Thoracic aorta (tissue), 2 donors: ENCODE measurements around the gene MESP1. TPM values are rescaled to one million over a fixed set of nuclear protein-coding genes. Genes with fewer than 3 reads are reported as not detected.

Experiments
- ATAC-seq: fragments of 150-250 bp; one replicate; pipeline ENCODE4 v1.8.0; 2017; ENCODE audit warnings: low read depth; ENCODE audit not compliant: insufficient number of reproducible peaks, low FRiP score
- DNase-seq: peaks from one replicate; pipeline ENCODE4 v3.0.0-alpha.2; 2020; ENCODE audit warnings: low spot score
- H3K27ac ChIP-seq, 2 donors: fragments of 200-600 bp; sonication (generic); 1 replicate in 1 of 2; 2 replicates in 1 of 2; pipeline ENCODE4 v1.5.1; 2016; ENCODE audit warnings: mild to moderate bottlenecking in 2 of 2, moderate library complexity in 2 of 2
- H3K27me3 ChIP-seq: fragments of 200-600 bp; sonication (generic); replicated peaks from 2 replicates; pipeline ENCODE4 v1.6.0; 2016; ENCODE audit warnings: mild to moderate bottlenecking; ENCODE audit not compliant: insufficient read depth
- H3K36me3 ChIP-seq: fragments of 200-600 bp; sonication (generic); one replicate; pipeline ENCODE4 v1.5.1; 2016
- H3K4me1 ChIP-seq, 2 donors: fragments of 200-600 bp; sonication (generic); 1 replicate in 1 of 2; 2 replicates in 1 of 2; pipeline versions ENCODE4 v1.5.1 to v1.6.0; 2016; ENCODE audit warnings: low read depth in 2 of 2, mild to moderate bottlenecking in 1 of 2; ENCODE audit not compliant: control insufficient read depth in 1 of 2
- H3K4me3 ChIP-seq: fragments of 200-600 bp; sonication (generic); 2 replicates; pipeline ENCODE4 v1.5.1; 2016; ENCODE audit warnings: mild to moderate bottlenecking
- H3K9me3 ChIP-seq: fragments of 200-600 bp; sonication (generic); 2 replicates; pipeline ENCODE4 v1.5.1; 2016
- CTCF ChIP-seq: fragments of 200-600 bp; sonication (generic); IDR thresholded peaks from one replicate; pipeline ENCODE4 v1.5.1; 2019; ENCODE audit warnings: antibody characterized with exemption
- total RNA-seq, 2 donors: library from RNA; depleted of rRNA; stranded (reverse); fragments of >200 nt; gene quantifications; one replicate each; pipeline versions ENCODE4 v1.1.0 to v1.2.3, GENCODE V29; 2016

MESP1 gene
- total RNA-seq, 2 donors from 2014 or later = 0.95 TPM; not detected in 1

DNA sequence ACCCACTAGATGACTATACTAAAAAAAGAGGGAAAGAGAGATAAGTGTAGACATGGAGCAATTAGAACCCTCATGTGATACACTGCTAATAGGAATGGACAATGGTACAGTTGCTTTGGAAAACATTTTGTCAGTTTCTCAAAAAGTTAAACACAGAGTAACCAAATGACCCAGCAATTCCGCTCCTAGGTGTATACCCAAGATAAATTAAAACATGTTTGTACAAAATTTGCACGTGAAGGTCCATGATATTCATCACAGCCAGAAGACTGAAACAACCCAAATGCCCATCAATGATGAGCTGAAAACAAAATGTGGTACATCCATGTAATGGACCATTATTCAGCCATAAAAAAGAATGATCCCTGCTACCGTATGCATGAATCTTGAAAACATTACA lies 36.9 kb upstream of the MESP1 start:
- Histone ChIP-seq H3K27me3 (no peaks in the 10 kb centered on the region), H3K27ac (no peak overlapping the region), H3K4me3 (no peak overlapping the region), H3K4me1 (no peaks in the 10 kb centered on the region), H3K36me3 (no peaks in the 10 kb centered on the region), H3K9me3 (peaks cover 7% of the 10 kb centered on the region)
- no peak for TF ChIP-seq CTCF
- no peak for DNase-seq
- ATAC-seq = no peak

GRCh38 chr15:89785774-89786140 lies 34.7 kb upstream of the MESP1 start:
- Histone ChIP-seq H3K27me3 (no peaks in the 10 kb centered on the region), H3K9me3 (peaks cover 7% of the 10 kb centered on the region), H3K4me1 (no peaks in the 10 kb centered on the region), H3K4me3 (no peak overlapping the region), H3K27ac (no peak overlapping the region), H3K36me3 (no peaks in the 10 kb centered on the region)
- no peak for ATAC-seq
- TF ChIP-seq CTCF = no peak
- DNase-seq = no peak

GRCh38 chr15:89785064-89785773 lies 34.2 kb upstream of the MESP1 start:
- Histone ChIP-seq H3K36me3 (no peaks in the 10 kb centered on the region), H3K27ac (no peak overlapping the region), H3K4me3 (no peak overlapping the region), H3K9me3 (peaks cover 7% of the 10 kb centered on the region), H3K4me1 (no peaks in the 10 kb centered on the region), H3K27me3 (no peaks in the 10 kb centered on the region)
- TF ChIP-seq CTCF = no peak
- ATAC-seq (no peak), DNase-seq (no peak)

DNA sequence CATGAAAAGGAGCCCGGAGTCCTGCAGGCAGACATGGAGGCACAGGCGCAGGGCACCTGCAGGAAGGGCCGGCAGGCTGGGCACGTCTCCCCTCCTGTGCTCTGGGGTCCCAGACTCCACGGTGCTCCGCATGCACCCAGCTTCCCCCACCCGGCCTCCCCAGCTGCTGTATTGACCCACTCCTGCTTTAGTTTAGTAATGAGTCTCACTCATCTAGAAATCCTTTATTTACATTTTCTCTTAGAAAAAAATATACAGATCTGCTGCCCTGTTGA lies 33.6 kb upstream of the MESP1 start:
- DNase-seq (no peak), ATAC-seq (no peak)
- Histone ChIP-seq H3K4me3 (no peak overlapping the region), H3K27me3 (no peaks in the 10 kb centered on the region), H3K9me3 (peaks cover 7% of the 10 kb centered on the region), H3K27ac (no peak overlapping the region), H3K4me1 (no peaks in the 10 kb centered on the region), H3K36me3 (no peaks in the 10 kb centered on the region)
- no peak for TF ChIP-seq CTCF

- no peak for ATAC-seq
These were observed 33.0 kb upstream of the MESP1 start for GRCh38 chr15:89783861-89784685.

More at GRCh38 chr15:89783861-89784685, 33.0 kb upstream of the MESP1 start:
- Histone ChIP-seq H3K36me3 (no peaks in the 10 kb centered on the region), H3K27ac (no peak overlapping the region), H3K4me3 (no peak overlapping the region), H3K4me1 (no peaks in the 10 kb centered on the region), H3K9me3 (peaks cover 7% of the 10 kb centered on the region), H3K27me3 (no peaks in the 10 kb centered on the region)
- no peak for DNase-seq
- no peak for TF ChIP-seq CTCF
